A549 treated with CpdA at 1 μM for 4 hours (cell line): ENCODE data around the gene GCGR. TPM values are rescaled to one million over a fixed set of nuclear protein-coding genes. Genes with fewer than 3 reads are reported as not detected.

Experiments
- total RNA-seq: library from RNA; stranded (reverse); fragments of 200-300 nt; extraction: Qiagen RNA extraction; gene quantifications from 5 replicates; pipeline ENCODE4 v1.2.3, GENCODE V29; 2022; ENCODE audit warnings: low read depth

GCGR gene
- total RNA-seq, result 0.22 to 0.65 TPM (median 0.28 TPM) in 5 replicates

GRCh38 chr17:81803728-81804558 is at the start of gene GCGR:
TSS of gene GCGR (plus strand) at chr17:81804150. CDS start at chr17:81809019, 4,869 bp downstream.

GRCh38 chr17:81833160-81833920 is 29.4 kb downstream of the GCGR start, which contains the start of gene MCRIP1:
TSS of gene MCRIP1 (minus strand) at chr17:81833291. CDS start at chr17:81824506, 8,785 bp downstream.

GRCh38 chr17:81834831-81835267 is 30.9 kb downstream of the GCGR start, which contains the start of gene PPP1R27:
TSS of gene PPP1R27 (minus strand) at chr17:81835050. CDS start at chr17:81834953, 97 bp downstream.

GRCh38 chr17:81859906-81860755 is 56.2 kb downstream of the GCGR start, which contains the start of gene P4HB:
TSS of gene P4HB (minus strand) at chr17:81860535. CDS start at chr17:81860471, 64 bp downstream.

Other genes starting within 250 kb of the GCGR start
- gene NPLOC4, start 167.0 kb upstream of the GCGR start, total RNA-seq, result 95.7 to 107 TPM (median 106 TPM) in 5 replicates
- 4.5 to 7.3 TPM (median 5.4 TPM) in 5 replicates for gene TSPAN10, start 167.0 kb upstream of the GCGR start, total RNA-seq
- gene PDE6G, start 147.6 kb upstream of the GCGR start, total RNA-seq, result 1.6 to 2.5 TPM (median 1.7 TPM) in 5 replicates
- gene OXLD1, start 137.5 kb upstream of the GCGR start, total RNA-seq, result 33.1 to 63.0 TPM (median 59.1 TPM) in 5 replicates
- 61.3 to 77.1 TPM (median 65.9 TPM) in 5 replicates for gene CCDC137, start 137.4 kb upstream of the GCGR start, total RNA-seq
- 50.3 to 54.8 TPM (median 53.2 TPM) in 5 replicates for gene ARL16, start 120.4 kb upstream of the GCGR start, total RNA-seq
- gene HGS, start 120.1 kb upstream of the GCGR start, total RNA-seq, result 155 to 217 TPM (median 201 TPM) in 5 replicates
- gene MRPL12, start 100.8 kb upstream of the GCGR start, total RNA-seq, result 216 to 324 TPM (median 299 TPM) in 5 replicates
- gene SLC25A10, start 91.9 kb upstream of the GCGR start, total RNA-seq, result 29.1 to 45.9 TPM (median 40.7 TPM) in 5 replicates
- gene MCRIP1, start 29.1 kb downstream of the GCGR start, total RNA-seq, result 78.9 to 105 TPM (median 92.0 TPM) in 5 replicates
- 0.18 to 0.40 TPM in 2 of 5 replicates, not detected in the others for gene PPP1R27, start 30.9 kb downstream of the GCGR start, total RNA-seq
- 726 to 785 TPM (median 751 TPM) in 5 replicates for gene P4HB, start 56.4 kb downstream of the GCGR start, total RNA-seq
- gene ARHGDIA, start 67.2 kb downstream of the GCGR start, total RNA-seq, result 578 to 637 TPM (median 592 TPM) in 5 replicates
- 166 to 254 TPM (median 246 TPM) in 5 replicates for gene ALYREF, start 87.4 kb downstream of the GCGR start, total RNA-seq
- 192 to 295 TPM (median 277 TPM) in 5 replicates for gene ANAPC11, start 87.6 kb downstream of the GCGR start, total RNA-seq
- gene NPB, start 98.1 kb downstream of the GCGR start, total RNA-seq, result 0.16 to 1.0 TPM (median 0.59 TPM) in 5 replicates
- gene PCYT2, start 107.2 kb downstream of the GCGR start, total RNA-seq, result 13.1 to 16.7 TPM (median 15.8 TPM) in 5 replicates
- gene SIRT7, start 114.0 kb downstream of the GCGR start, total RNA-seq, result 29.4 to 47.5 TPM (median 40.8 TPM) in 5 replicates
- 36.7 to 45.6 TPM (median 42.2 TPM) in 5 replicates for gene MAFG, start 123.6 kb downstream of the GCGR start, total RNA-seq
- gene PYCR1, start 133.2 kb downstream of the GCGR start, total RNA-seq, result 61.0 to 98.3 TPM (median 90.0 TPM) in 5 replicates
- not detected in 5 replicates for gene MYADML2, start 143.1 kb downstream of the GCGR start, total RNA-seq
- gene NOTUM, start 157.0 kb downstream of the GCGR start, total RNA-seq, result 0.23 to 0.60 TPM (median 0.38 TPM) in 5 replicates
- 20.0 to 33.0 TPM (median 28.1 TPM) in 5 replicates for gene ASPSCR1, start 173.5 kb downstream of the GCGR start, total RNA-seq
- gene CENPX, start 218.7 kb downstream of the GCGR start, total RNA-seq, result 147 to 209 TPM (median 190 TPM) in 5 replicates
- 11.4 to 18.8 TPM (median 14.2 TPM) in 5 replicates for gene LRRC45, start 219.2 kb downstream of the GCGR start, total RNA-seq
- gene RAC3, start 227.5 kb downstream of the GCGR start, total RNA-seq, result 21.3 to 39.5 TPM (median 32.6 TPM) in 5 replicates
- gene DCXR, start 233.5 kb downstream of the GCGR start, total RNA-seq, result 63.3 to 105 TPM (median 96.2 TPM) in 5 replicates
- gene RFNG, start 247.7 kb downstream of the GCGR start, total RNA-seq, result 14.4 to 26.4 TPM (median 23.6 TPM) in 5 replicates
- 101 to 142 TPM (median 137 TPM) in 5 replicates for gene GPS1, start 247.7 kb downstream of the GCGR start, total RNA-seq